H9 (cell line): ENCODE results near the gene PNRC1. TPM values are rescaled to one million over a fixed set of nuclear protein-coding genes. Genes with fewer than 3 reads are reported as not detected.

Source experiments
- DNase-seq: peaks from one replicate; pipeline ENCODE4 v3.0.0-alpha.2; 2017
- H2AFZ ChIP-seq: one replicate; pipeline ENCODE4 v1.6.1; 2013; ENCODE audit warnings: mild to moderate bottlenecking, low read length, control low read depth, moderate library complexity
- H2AK5ac ChIP-seq: 2 replicates; pipeline ENCODE4 v1.6.1; 2013; ENCODE audit warnings: low read length, control low read depth, mixed read lengths; ENCODE audit not compliant: insufficient read length
- H2BK120ac ChIP-seq: one replicate; pipeline ENCODE4 v1.6.1; 2013; ENCODE audit warnings: low read depth, mild to moderate bottlenecking, low read length, control low read depth, inconsistent platforms; ENCODE audit not compliant: poor library complexity, severe bottlenecking
- H2BK12ac ChIP-seq: 2 replicates; pipeline ENCODE4 v1.6.1; 2013; ENCODE audit warnings: low read length, control low read depth, mixed read lengths, low read depth; ENCODE audit not compliant: insufficient read length
- H2BK15ac ChIP-seq: 2 replicates; pipeline ENCODE4 v1.6.1; 2013; ENCODE audit warnings: low read depth, low read length, control low read depth
- H2BK20ac ChIP-seq: one replicate; pipeline ENCODE4 v1.6.1; 2013; ENCODE audit warnings: low read depth, mild to moderate bottlenecking, low read length, control low read depth, inconsistent platforms; ENCODE audit not compliant: poor library complexity, severe bottlenecking
- H2BK5ac ChIP-seq: 2 replicates; pipeline ENCODE4 v1.6.1; 2013; ENCODE audit warnings: low read length, control low read depth, mixed read lengths; ENCODE audit not compliant: insufficient read length
- H3K14ac ChIP-seq: 2 replicates; pipeline ENCODE4 v1.6.1; 2013; ENCODE audit warnings: low read length, control low read depth; ENCODE audit not compliant: insufficient read depth
- H3K18ac ChIP-seq: 2 replicates; pipeline ENCODE4 v1.6.1; 2013; ENCODE audit warnings: low read depth, mild to moderate bottlenecking, mixed read lengths, low read length, control low read depth; ENCODE audit not compliant: insufficient read length
- H3K23ac ChIP-seq: 2 replicates; pipeline ENCODE4 v1.6.1; 2013; ENCODE audit warnings: low read length, control low read depth, mixed read lengths, low read depth; ENCODE audit not compliant: insufficient read length
- H3K23me2 ChIP-seq: 2 replicates; pipeline ENCODE4 v1.6.1; 2013; ENCODE audit warnings: low read depth, mild to moderate bottlenecking, mixed read lengths, low read length, control low read depth; ENCODE audit not compliant: insufficient read length, poor library complexity, severe bottlenecking
- H3K27ac ChIP-seq: 2 replicates; pipeline ENCODE4 v1.5.1; 2013; ENCODE audit warnings: low read length, control low read depth, mixed read lengths, low read depth; ENCODE audit not compliant: insufficient read length
- H3K27me3 ChIP-seq: 2 replicates; pipeline ENCODE4 v1.6.1; 2013; ENCODE audit warnings: low read length, control low read depth, inconsistent platforms; ENCODE audit not compliant: insufficient read depth
- H3K4ac ChIP-seq: 2 replicates; pipeline ENCODE4 v1.6.1; 2013; ENCODE audit warnings: low read depth, mild to moderate bottlenecking, control low read depth, inconsistent platforms, low read length, moderate library complexity
- H3K4me1 ChIP-seq: 2 replicates; pipeline ENCODE4 v1.6.1; 2013; ENCODE audit warnings: low read length, control low read depth, inconsistent platforms; ENCODE audit not compliant: insufficient read depth
- H3K4me2 ChIP-seq: 2 replicates; pipeline ENCODE4 v1.6.1; 2013; ENCODE audit warnings: low read length, control low read depth, mixed read lengths; ENCODE audit not compliant: insufficient read length, insufficient read depth
- H3K56ac ChIP-seq: 2 replicates; pipeline ENCODE4 v1.6.1; 2013; ENCODE audit warnings: low read depth, mild to moderate bottlenecking, mixed read lengths, low read length, control low read depth; ENCODE audit not compliant: insufficient read length
- H3K79me1 ChIP-seq: 2 replicates; pipeline ENCODE4 v1.6.1; 2013; ENCODE audit warnings: low read depth, mild to moderate bottlenecking, moderate library complexity, low read length, control low read depth, inconsistent platforms; ENCODE audit not compliant: insufficient read depth, poor library complexity, severe bottlenecking
- H3K79me2 ChIP-seq: 2 replicates; pipeline ENCODE4 v1.6.1; 2013; ENCODE audit warnings: low read length, control low read depth, inconsistent platforms; ENCODE audit not compliant: insufficient read depth
- H3K9ac ChIP-seq: 2 replicates; pipeline ENCODE4 v1.6.1; 2013; ENCODE audit warnings: low read length, control low read depth, mixed read lengths; ENCODE audit not compliant: insufficient read length; ENCODE audit errors: extremely low read depth
- H3K9me3 ChIP-seq: one replicate; pipeline ENCODE4 v1.6.1; 2013; ENCODE audit warnings: low read depth, low read length, inconsistent platforms; ENCODE audit not compliant: control insufficient read depth
- H3T11ph ChIP-seq: one replicate; pipeline ENCODE4 v1.6.1; 2013; ENCODE audit warnings: mild to moderate bottlenecking, low read length, control low read depth, inconsistent platforms
- H4K20me1 ChIP-seq: one replicate; pipeline ENCODE4 v1.6.1; 2013; ENCODE audit not compliant: control insufficient read depth, insufficient read length, insufficient read depth
- H4K5ac ChIP-seq: 2 replicates; pipeline ENCODE4 v1.6.1; 2013; ENCODE audit warnings: low read depth, mild to moderate bottlenecking, mixed read lengths, low read length, control low read depth; ENCODE audit not compliant: insufficient read length
- H4K8ac ChIP-seq: replicated peaks from 2 replicates; pipeline ENCODE4 v1.6.1; 2013; ENCODE audit warnings: low read length, control low read depth, mixed read lengths, low read depth; ENCODE audit not compliant: insufficient read length
- H4K91ac ChIP-seq: 2 replicates; pipeline ENCODE4 v1.6.1; 2013; ENCODE audit warnings: low read depth, mild to moderate bottlenecking, moderate library complexity, mixed read lengths, low read length, control low read depth; ENCODE audit not compliant: insufficient read length
- H3K27ac Mint-ChIP-seq, 3 experiments: 2 replicates in 2 of 3; 3 replicates in 1 of 3; pipeline ENCODE4 v1.8.0; 2020 to 2021; ENCODE audit warnings: mixed read lengths in 3 of 3, mild to moderate bottlenecking in 1 of 3, moderate library complexity in 1 of 3
- H3K27me3 Mint-ChIP-seq: 2 replicates; pipeline ENCODE4 v1.8.0; 2021; ENCODE audit warnings: low read depth, mild to moderate bottlenecking, moderate library complexity, mixed read lengths
- H3K36me3 Mint-ChIP-seq, 3 experiments: 2 replicates in 2 of 3; 3 replicates in 1 of 3; pipeline ENCODE4 v1.8.0; 2020 to 2021; ENCODE audit warnings: low read depth in 3 of 3, mixed read lengths in 3 of 3; ENCODE audit not compliant: insufficient read depth in 1 of 3
- H3K4me1 Mint-ChIP-seq, 2 experiments: 2 replicates each; pipeline ENCODE4 v1.8.0; 2020; ENCODE audit warnings: mixed read lengths in 2 of 2
- H3K4me3 Mint-ChIP-seq, 2 experiments: 2 replicates in 1 of 2; 3 replicates in 1 of 2; pipeline ENCODE4 v1.8.0; 2020 to 2021; ENCODE audit warnings: mild to moderate bottlenecking in 2 of 2, mixed read lengths in 2 of 2, moderate library complexity in 1 of 2
- H3K9me3 Mint-ChIP-seq, 2 experiments: 2 replicates in 1 of 2; 3 replicates in 1 of 2; pipeline ENCODE4 v1.8.0; 2020; ENCODE audit warnings: mild to moderate bottlenecking in 2 of 2, mixed read lengths in 2 of 2, moderate library complexity in 1 of 2
- WGBS: extraction: QIAGEN DNeasy Blood & Tissue Kit; methylation state at CpG from one replicate; pipeline ENCODE4 v1.1.7; 2013; ENCODE audit warnings: missing lambda C conversion rate, low lambda C conversion rate, mixed read lengths; ENCODE audit not compliant: insufficient read length; ENCODE audit errors: extremely low coverage; 5-methylcytosine and 5-hydroxymethylcytosine counted together
- total RNA-seq: library from RNA; stranded (reverse); gene quantifications from 2 replicates; pipeline ENCODE4 v1.2.1, GENCODE V29; 2021
- TF ChIP-seq, protein P1 (sequence below): fragments of 200-600 bp; sonication (generic); conservative IDR thresholded peaks from 3 replicates; pipeline ENCODE4 v1.8.0; 2021; ENCODE audit warnings: antibody characterized with exemption, mild to moderate bottlenecking

PNRC1 gene
- total RNA-seq, 1 experiment from 2014 or later = 57.4 TPM

DNA sequence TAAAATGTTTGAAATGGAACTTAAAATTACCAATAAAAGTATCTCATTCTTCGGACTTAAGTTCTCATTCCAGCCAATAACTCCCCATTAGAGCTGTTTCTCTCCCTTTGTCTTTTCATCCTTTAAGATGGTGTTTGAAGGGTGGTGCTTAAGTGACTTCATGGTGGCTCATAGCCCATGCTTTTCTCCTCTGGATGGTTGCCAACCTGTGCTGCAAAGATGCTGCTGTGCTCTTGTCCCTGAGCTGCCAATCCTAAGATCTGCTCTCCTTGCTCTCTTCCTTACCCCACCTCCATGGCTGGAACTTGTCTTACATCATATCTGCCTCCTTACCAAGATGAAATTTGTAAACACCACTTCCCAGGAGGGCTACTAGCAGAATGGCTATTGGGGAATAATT, 31.6 kb upstream of the PNRC1 start:
- Histone ChIP-seq H3K4me1 (peaks cover 8% of the 10 kb centered on the region; the same call in 1 of the 2 replicates), H3K9ac (no peak overlapping the region), H3K4ac (no peak overlapping the region), H3K9me3 (no peaks in the 10 kb centered on the region), H3K23ac (no peak overlapping the region), H3K27ac (no peak overlapping the region), H3K27me3 (peaks cover 20% of the 10 kb centered on the region), H3K23me2 (no peaks in the 10 kb centered on the region), H2BK12ac (no peak overlapping the region), H3K14ac (no peak overlapping the region), H2AFZ (no peak overlapping the region), H3K18ac (no peak overlapping the region), H4K5ac (no peak overlapping the region), H3T11ph (no peak overlapping the region), H2BK5ac (no peak overlapping the region), H3K56ac (no peak overlapping the region), H2BK15ac (no peak overlapping the region), H2BK120ac (no peak overlapping the region), H3K79me1 (no peaks in the 10 kb centered on the region), H2BK20ac (no peak overlapping the region), H4K8ac (no peak overlapping the region), H4K20me1 (no peaks in the 10 kb centered on the region), H3K4me2 (no peak overlapping the region), H3K79me2 (no peaks in the 10 kb centered on the region), H2AK5ac (no peak overlapping the region), H4K91ac (no peak overlapping the region)
- H3K4me3 Mint-ChIP-seq = no peak overlapping the region
- H3K27me3 Mint-ChIP-seq = peaks cover 48% of the 10 kb centered on the region
- H3K27ac Mint-ChIP-seq = no peak overlapping the region
- no peaks in the 10 kb centered on the region for H3K36me3 Mint-ChIP-seq
- H3K4me1 Mint-ChIP-seq = peaks cover 10 to 19% of the 10 kb centered on the region in 2 experiments
- DNase-seq = no peak
- no CpG with 5 or more reads among the region's 1 CpG for WGBS
- no peaks in the 10 kb centered on the region for H3K9me3 Mint-ChIP-seq
- TF ChIP-seq, protein P1, sequence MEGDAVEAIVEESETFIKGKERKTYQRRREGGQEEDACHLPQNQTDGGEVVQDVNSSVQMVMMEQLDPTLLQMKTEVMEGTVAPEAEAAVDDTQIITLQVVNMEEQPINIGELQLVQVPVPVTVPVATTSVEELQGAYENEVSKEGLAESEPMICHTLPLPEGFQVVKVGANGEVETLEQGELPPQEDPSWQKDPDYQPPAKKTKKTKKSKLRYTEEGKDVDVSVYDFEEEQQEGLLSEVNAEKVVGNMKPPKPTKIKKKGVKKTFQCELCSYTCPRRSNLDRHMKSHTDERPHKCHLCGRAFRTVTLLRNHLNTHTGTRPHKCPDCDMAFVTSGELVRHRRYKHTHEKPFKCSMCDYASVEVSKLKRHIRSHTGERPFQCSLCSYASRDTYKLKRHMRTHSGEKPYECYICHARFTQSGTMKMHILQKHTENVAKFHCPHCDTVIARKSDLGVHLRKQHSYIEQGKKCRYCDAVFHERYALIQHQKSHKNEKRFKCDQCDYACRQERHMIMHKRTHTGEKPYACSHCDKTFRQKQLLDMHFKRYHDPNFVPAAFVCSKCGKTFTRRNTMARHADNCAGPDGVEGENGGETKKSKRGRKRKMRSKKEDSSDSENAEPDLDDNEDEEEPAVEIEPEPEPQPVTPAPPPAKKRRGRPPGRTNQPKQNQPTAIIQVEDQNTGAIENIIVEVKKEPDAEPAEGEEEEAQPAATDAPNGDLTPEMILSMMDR = no peak
